NCI-H526 (cell line): Measurements from ENCODE around the gene PRSS50.

ENCODE experiments used
- DNase-seq, 2 experiments: peaks; one replicate each; lab custom pipeline; 2025; lab: John Stamatoyannopoulos, UW

Gene PRSS50

GRCh38 chr3:46692566-46692990 lies 25.1 kb downstream of the PRSS50 start:
- DNase-seq, result no peak

- DNase-seq, result no peak
Measured at GRCh38 chr3:46690798-46691197, 26.9 kb downstream of the PRSS50 start.

GRCh38 chr3:46685446-46685845 lies 32.2 kb downstream of the PRSS50 start:
- no peak for DNase-seq

GRCh38 chr3:46684891-46685290 lies 32.8 kb downstream of the PRSS50 start:
- DNase-seq, result no peak

- no peak for DNase-seq
Measured at GRCh38 chr3:46682974-46683373, 34.7 kb downstream of the PRSS50 start.

- no peak for DNase-seq
Measured at GRCh38 chr3:46681856-46682540, 35.7 kb downstream of the PRSS50 start.

GRCh38 chr3:46681387-46681786 lies 36.3 kb downstream of the PRSS50 start:
- DNase-seq, result no peak

- no peak for DNase-seq
Measured at GRCh38 chr3:46680298-46680826, 37.3 kb downstream of the PRSS50 start.

- DNase-seq, result no peak
Measured at GRCh38 chr3:46679681-46680080, 38.0 kb downstream of the PRSS50 start.

- DNase-seq, result no peak
Measured at GRCh38 chr3:46678280-46678679, 39.4 kb downstream of the PRSS50 start.

- DNase-seq, result no peak
Measured at GRCh38 chr3:46677411-46677726, 40.3 kb downstream of the PRSS50 start.

GRCh38 chr3:46676601-46677410 lies 40.9 kb downstream of the PRSS50 start:
- no peak for DNase-seq

- DNase-seq, result no peak
Measured at GRCh38 chr3:46675843-46676567, 41.7 kb downstream of the PRSS50 start.

- DNase-seq, result no peak
Measured at GRCh38 chr3:46675426-46675825, 42.2 kb downstream of the PRSS50 start.

- no peak for DNase-seq
Measured at GRCh38 chr3:46674031-46674845, 43.4 kb downstream of the PRSS50 start.

GRCh38 chr3:46673151-46674030 lies 44.3 kb downstream of the PRSS50 start:
- DNase-seq, result no peak

GRCh38 chr3:46672349-46672695 lies 45.3 kb downstream of the PRSS50 start:
- DNase-seq, result no peak

- no peak for DNase-seq
Measured at GRCh38 chr3:46671541-46672348, 45.9 kb downstream of the PRSS50 start.

GRCh38 chr3:46670891-46671427 lies 46.7 kb downstream of the PRSS50 start:
- DNase-seq, result no peak
